PC-9 (cell line): ENCODE measurements around the gene RAB41. TPM values are rescaled to one million over a fixed set of nuclear protein-coding genes. Genes with fewer than 3 reads are reported as not detected.
"Not testable (repeated sequence)": the region's sequence is repeated elsewhere in the genome, so short reads cannot be mapped to it uniquely, and the experiment has no call there.

Experiments
- BruUV-seq: library from RNA; stranded (reverse); fragments of 400-500 nt; replicated peaks from 2 replicates; lab custom pipeline; 2021; lab: Mats Ljungman, UMichigan
- CTCF ChIA-PET: fragments of 300-600 bp; sonication (Branson Sonifier 250); formaldehyde crosslinking; loops from one replicate; lab custom pipeline; 2022; ENCODE audit warnings: antibody characterized with exemption; lab: Charles Lee
- POLR2A ChIA-PET: fragments of 300-600 bp; sonication (Branson Sonifier 250); formaldehyde crosslinking; loops from one replicate; lab custom pipeline; 2022; ENCODE audit warnings: antibody characterized with exemption; ENCODE audit not compliant: unreplicated experiment; lab: Charles Lee
- DNase-seq, 2 experiments: peaks; one replicate each; pipeline versions ENCODE4 v3.0.0 to v3.0.0-alpha.2; 2015 to 2022; ENCODE audit warnings: mixed read lengths in 1 of 2
- H2AFZ ChIP-seq: fragments of 200-600 bp; sonication (generic); 2 replicates; pipeline ENCODE4 v1.8.1; 2017; ENCODE audit warnings: antibody characterized with exemption
- H3F3A ChIP-seq: fragments of 200-600 bp; sonication (generic); 2 replicates; pipeline ENCODE4 v1.8.1; 2017; ENCODE audit warnings: antibody characterized with exemption, mild to moderate bottlenecking, low read depth; ENCODE audit not compliant: insufficient read depth
- H3K27ac ChIP-seq: fragments of 200-600 bp; sonication (generic); 2 replicates; pipeline ENCODE4 v1.6.1; 2016; ENCODE audit warnings: mixed run types
- H3K27me3 ChIP-seq: fragments of 200-600 bp; sonication (generic); 2 replicates; pipeline ENCODE4 v1.6.1; 2016; ENCODE audit warnings: low read depth, mixed run types; ENCODE audit not compliant: insufficient read depth
- H3K36me3 ChIP-seq: fragments of 200-600 bp; sonication (generic); 2 replicates; pipeline ENCODE4 v1.6.1; 2016; ENCODE audit warnings: low read depth, mixed run types
- H3K4me1 ChIP-seq: fragments of 200-600 bp; sonication (generic); replicated peaks from 2 replicates; pipeline ENCODE4 v1.6.1; 2016; ENCODE audit warnings: mixed run types; ENCODE audit not compliant: insufficient read depth
- H3K4me2 ChIP-seq: fragments of 200-600 bp; sonication (generic); 2 replicates; pipeline ENCODE4 v1.6.1; 2017; ENCODE audit warnings: mixed run types
- H3K4me3 ChIP-seq: fragments of 200-600 bp; sonication (generic); 2 replicates; pipeline ENCODE4 v1.6.1; 2016; ENCODE audit warnings: mixed run types
- H3K79me2 ChIP-seq: fragments of 200-600 bp; sonication (generic); 2 replicates; pipeline ENCODE4 v1.6.1; 2017; ENCODE audit warnings: low read depth, mixed run types
- H3K9me2 ChIP-seq: fragments of 200-600 bp; sonication (generic); 2 replicates; pipeline ENCODE4 v1.8.1; 2017; ENCODE audit warnings: mild to moderate bottlenecking; ENCODE audit not compliant: insufficient read depth
- H3K9me3 ChIP-seq: fragments of 200-600 bp; sonication (generic); 2 replicates; pipeline ENCODE4 v1.8.1; 2016; ENCODE audit warnings: low read depth; ENCODE audit not compliant: insufficient read depth
- H4K20me1 ChIP-seq: fragments of 200-600 bp; sonication (generic); 2 replicates; pipeline ENCODE4 v1.8.1; 2017; ENCODE audit not compliant: insufficient read depth
- EZH2 ChIP-seq: fragments of 200-600 bp; sonication (generic); IDR thresholded peaks from 2 replicates; pipeline ENCODE4 v1.8.0; 2017; ENCODE audit warnings: antibody characterized with exemption, low read depth
- intact Hi-C: fragments of 100-400 bp; cut with micrococcal nuclease; formaldehyde crosslinking; loops from one replicate; pipeline ENCODE4 v1.10.0; 2022; ENCODE audit not compliant: unreplicated experiment
- total RNA-seq: library from RNA; stranded (reverse); gene quantifications from 2 replicates; pipeline ENCODE4 v1.2.3, GENCODE V29; 2021
- TF ChIP-seq, protein P1 (sequence below): fragments of 200-600 bp; sonication (generic); conservative IDR thresholded peaks from 2 replicates; pipeline ENCODE4 v1.6.1; 2017; ENCODE audit warnings: mixed run types, antibody characterized with exemption, mild to moderate bottlenecking, moderate library complexity

RAB41 gene
- total RNA-seq, 1 experiment from 2014 or later, result not detected

DNA sequence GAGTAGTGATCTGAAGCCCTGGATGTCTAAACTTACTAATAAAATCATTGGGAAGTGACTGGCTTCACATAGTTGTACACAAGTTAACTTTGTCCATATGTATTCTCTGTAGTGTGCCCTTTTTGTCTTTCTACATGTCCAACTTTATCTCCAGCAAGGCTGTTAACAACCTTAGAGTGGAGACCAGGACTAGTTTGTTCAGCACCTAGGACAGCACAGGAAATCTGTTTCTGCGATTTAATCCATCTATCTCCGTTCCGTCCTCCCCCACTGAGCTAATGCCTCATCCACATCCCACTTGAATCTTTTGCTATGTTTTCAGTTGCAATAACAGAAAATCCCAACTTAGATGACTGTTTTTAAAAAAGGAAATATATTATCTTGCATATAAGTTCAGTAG is 17.2 kb upstream of the RAB41 start:
- no peak for DNase-seq
- no peaks in the 10 kb centered on the region for H3K4me1 ChIP-seq
- no peaks in the 10 kb centered on the region for H3K36me3 ChIP-seq
- intact Hi-C loops, result loop anchor here (5.0 kb wide), 1 partner anchor 232 kb away; no protein-coding TSS in a partner anchor
- no peaks in the 10 kb centered on the region for H4K20me1 ChIP-seq
- no peaks in the 10 kb centered on the region for H3K9me3 ChIP-seq
- no peak overlapping the region for H3K4me3 ChIP-seq
- no peak overlapping the region for H3K27ac ChIP-seq
- H3F3A ChIP-seq, result no peaks in the 10 kb centered on the region
- TF ChIP-seq EZH2, result no peak
- TF ChIP-seq, protein P1, sequence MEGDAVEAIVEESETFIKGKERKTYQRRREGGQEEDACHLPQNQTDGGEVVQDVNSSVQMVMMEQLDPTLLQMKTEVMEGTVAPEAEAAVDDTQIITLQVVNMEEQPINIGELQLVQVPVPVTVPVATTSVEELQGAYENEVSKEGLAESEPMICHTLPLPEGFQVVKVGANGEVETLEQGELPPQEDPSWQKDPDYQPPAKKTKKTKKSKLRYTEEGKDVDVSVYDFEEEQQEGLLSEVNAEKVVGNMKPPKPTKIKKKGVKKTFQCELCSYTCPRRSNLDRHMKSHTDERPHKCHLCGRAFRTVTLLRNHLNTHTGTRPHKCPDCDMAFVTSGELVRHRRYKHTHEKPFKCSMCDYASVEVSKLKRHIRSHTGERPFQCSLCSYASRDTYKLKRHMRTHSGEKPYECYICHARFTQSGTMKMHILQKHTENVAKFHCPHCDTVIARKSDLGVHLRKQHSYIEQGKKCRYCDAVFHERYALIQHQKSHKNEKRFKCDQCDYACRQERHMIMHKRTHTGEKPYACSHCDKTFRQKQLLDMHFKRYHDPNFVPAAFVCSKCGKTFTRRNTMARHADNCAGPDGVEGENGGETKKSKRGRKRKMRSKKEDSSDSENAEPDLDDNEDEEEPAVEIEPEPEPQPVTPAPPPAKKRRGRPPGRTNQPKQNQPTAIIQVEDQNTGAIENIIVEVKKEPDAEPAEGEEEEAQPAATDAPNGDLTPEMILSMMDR, result no peak
- BruUV-seq, result no TSS peak
- H3K4me2 ChIP-seq, result no peak overlapping the region
- H3K27me3 ChIP-seq, result no peaks in the 10 kb centered on the region
- POLR2A ChIA-PET, result no interaction called here
- H3K79me2 ChIP-seq, result no peaks in the 10 kb centered on the region
- H3K9me2 ChIP-seq, result no peaks in the 10 kb centered on the region
- CTCF ChIA-PET, result no interaction called here
- H2AFZ ChIP-seq, result no peak overlapping the region

DNA sequence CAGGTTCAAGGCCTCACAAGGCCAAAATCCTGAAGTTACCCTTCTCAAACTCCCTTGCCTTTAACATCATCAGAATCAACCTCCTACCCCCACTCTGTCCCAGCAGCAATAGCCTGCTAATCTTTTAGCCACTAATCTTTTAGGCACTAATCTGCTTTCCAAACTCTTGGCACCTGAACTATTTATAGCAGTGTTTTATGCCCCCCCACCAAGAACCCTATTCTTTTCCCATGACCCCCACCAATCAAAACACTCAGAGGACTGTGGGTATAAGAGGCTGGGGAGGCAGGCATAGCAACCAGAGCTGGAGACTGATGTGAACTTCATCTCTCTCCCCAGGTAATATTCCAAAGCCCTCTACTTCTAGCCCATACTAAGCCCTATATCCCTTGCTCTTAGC is 13.9 kb upstream of the RAB41 start, which contains the start of gene ARR3:
TSS of gene ARR3 (plus strand) at position 301 of the 400 bp plus-strand sequence. CDS start 1,052 bp downstream, outside the sequence.
- no peaks in the 10 kb centered on the region for H3K36me3 ChIP-seq
- H3K4me1 ChIP-seq, result no peaks in the 10 kb centered on the region
- no peaks in the 10 kb centered on the region for H3K27me3 ChIP-seq
- H3K27ac ChIP-seq, result no peak within 1 kb of the TSS
- H3K9me3 ChIP-seq, result no peaks in the 10 kb centered on the region
- H3K4me2 ChIP-seq, result no peak within 1 kb of the TSS
- no peaks in the 10 kb centered on the region for H3K79me2 ChIP-seq
- DNase-seq, result no peak
- H3K4me3 ChIP-seq, result no peak within 1 kb of the TSS
- intact Hi-C loops, result no loop called here
- H4K20me1 ChIP-seq, result no peaks in the 10 kb centered on the region
- CTCF ChIA-PET, result no interaction called here
- POLR2A ChIA-PET, result no interaction called here
- BruUV-seq, result no TSS peak
- H3K9me2 ChIP-seq, result no peaks in the 10 kb centered on the region
- no peaks in the 10 kb centered on the region for H3F3A ChIP-seq
- TF ChIP-seq, protein P1, result no peak
- TF ChIP-seq EZH2, result no peak
- no peak within 1 kb of the TSS for H2AFZ ChIP-seq

DNA sequence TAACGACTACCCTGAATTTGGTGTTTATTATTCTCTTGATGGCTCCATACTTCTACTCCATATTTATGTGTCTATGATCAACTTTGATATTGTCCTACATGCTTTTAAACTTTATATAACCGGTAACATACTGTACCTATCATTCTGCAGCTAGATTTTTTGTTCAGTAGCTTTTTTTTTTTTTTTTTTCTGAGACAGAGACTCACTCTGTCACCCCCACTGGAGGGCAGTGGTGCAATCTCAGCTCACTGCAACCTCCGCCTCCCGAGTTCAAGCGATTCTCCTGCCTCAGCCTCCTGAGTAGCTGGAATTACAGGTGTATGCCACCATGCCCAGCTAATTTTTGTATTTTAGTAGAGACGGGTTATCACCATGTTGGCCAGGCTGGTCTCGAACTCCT is 7.9 kb upstream of the RAB41 start:
- H3K4me1 ChIP-seq, H3F3A ChIP-seq, intact Hi-C loops, H3K36me3 ChIP-seq, H3K9me2 ChIP-seq, POLR2A ChIA-PET, BruUV-seq, H3K27me3 ChIP-seq, H3K9me3 ChIP-seq, H3K79me2 ChIP-seq, H3K4me3 ChIP-seq, H3K4me2 ChIP-seq, DNase-seq, H4K20me1 ChIP-seq, H3K27ac ChIP-seq, H2AFZ ChIP-seq: not testable (repeated sequence)
- CTCF ChIA-PET, result interaction anchor here (0.7 kb wide), 1 partner anchor 206 kb away, joined by 5 read pairs; no protein-coding TSS in a partner anchor

DNA sequence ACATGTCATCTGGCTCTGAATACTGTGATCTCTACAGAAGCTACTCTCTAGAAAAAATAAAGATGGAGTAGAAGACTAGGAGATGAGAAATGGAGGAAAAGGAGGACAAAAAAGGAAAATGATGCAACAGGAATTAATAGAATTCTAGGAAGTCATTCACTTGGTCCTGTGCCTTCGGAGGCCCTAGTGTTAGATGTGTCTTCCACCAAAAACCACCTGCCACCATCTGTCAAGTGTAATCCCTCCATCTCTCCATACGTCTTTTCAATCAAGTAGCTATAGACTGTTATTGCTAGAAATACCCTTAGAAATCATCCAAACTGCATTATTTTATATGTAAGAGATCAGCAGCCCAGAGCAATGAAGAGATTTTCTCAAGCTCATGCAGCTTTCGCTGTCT is 2.9 kb upstream of the RAB41 start:
- Histone ChIP-seq H3K9me2 (no peaks in the 10 kb centered on the region), H3K27me3 (no peaks in the 10 kb centered on the region), H3K4me3 (no peak overlapping the region), H3K4me1 (no peaks in the 10 kb centered on the region), H3K27ac (no peak overlapping the region), H3F3A (no peaks in the 10 kb centered on the region), H3K4me2 (no peak overlapping the region), H3K9me3 (no peaks in the 10 kb centered on the region), H2AFZ (no peak overlapping the region), H3K36me3 (no peaks in the 10 kb centered on the region), H3K79me2 (no peaks in the 10 kb centered on the region), H4K20me1 (no peaks in the 10 kb centered on the region)
- ChIA-PET POLR2A (no interaction called here), CTCF (no interaction called here)
- no TSS peak for BruUV-seq
- no peak for TF ChIP-seq EZH2
- TF ChIP-seq, protein P1, result no peak
- intact Hi-C loops, result no loop called here
- DNase-seq, result no peak
